Naive thymus-derived CD8-positive, alpha-beta T cell (primary cell): ENCODE results near the gene TOP3A. TPM values are rescaled to one million over a fixed set of nuclear protein-coding genes. Genes with fewer than 3 reads are reported as not detected.
A peak's percentile ranks its signal among the peaks of the same experiment; 100 is the strongest.

ENCODE experiments used
- ATAC-seq, 2 donors: fragments of 150-1000 bp; cut with Tn5 transposase in 1 of 2; sonication (Bioruptor Pico), chemical (Tn5 transposase) in 1 of 2; 1 replicate in 1 of 2; 2 replicates in 1 of 2; pipeline ENCODE4 v1.10.0; 2021; ENCODE audit warnings: mild to moderate bottlenecking in 2 of 2, moderate library complexity in 2 of 2
- POLR2A ChIA-PET: fragments of 350-600 bp; sonication (Branson Sonifier 250); formaldehyde crosslinking; loops from one replicate; lab custom pipeline; 2021; ENCODE audit warnings: antibody characterized with exemption; lab: Charles Lee
- DNase-seq, 10 donors: peaks; one replicate each; pipeline versions ENCODE4 v3.0.0 to v3.0.0-alpha.2; 2020 to 2022
- H3K27ac Mint-ChIP-seq, 10 donors: one replicate each; pipeline ENCODE4 v1.8.0; 2020 to 2022; ENCODE audit warnings: mild to moderate bottlenecking in 10 of 10, mixed read lengths in 10 of 10, moderate library complexity in 4 of 10, inconsistent platforms in 1 of 10
- H3K27me3 Mint-ChIP-seq, 5 donors: one replicate each; pipeline ENCODE4 v1.8.0; 2021 to 2022; ENCODE audit warnings: mixed read lengths in 5 of 5
- H3K36me3 Mint-ChIP-seq, 3 donors: one replicate each; pipeline ENCODE4 v1.8.0; 2020 to 2022; ENCODE audit warnings: mixed read lengths in 3 of 3, mild to moderate bottlenecking in 2 of 3, inconsistent platforms in 1 of 3
- H3K4me1 Mint-ChIP-seq, 4 donors: one replicate each; pipeline ENCODE4 v1.8.0; 2021 to 2022; ENCODE audit warnings: mixed read lengths in 4 of 4
- H3K4me3 Mint-ChIP-seq, 10 donors: one replicate each; pipeline ENCODE4 v1.8.0; 2020 to 2022; ENCODE audit warnings: mild to moderate bottlenecking in 10 of 10, mixed read lengths in 10 of 10, moderate library complexity in 6 of 10, inconsistent platforms in 1 of 10
- H3K9me3 Mint-ChIP-seq, 9 donors: one replicate each; pipeline ENCODE4 v1.8.0; 2020 to 2022; ENCODE audit warnings: mixed read lengths in 9 of 9, mild to moderate bottlenecking in 3 of 9, inconsistent platforms in 1 of 9, moderate library complexity in 1 of 9
- microRNA-seq: library from miRNA; unstranded; fragments of <30 nt; microRNA quantifications from one replicate; pipeline ENCODE4 v1.2.0, GENCODE V29; 2022; ENCODE audit warnings: borderline microRNAs expressed
- polyA plus RNA-seq, 3 donors: library from polyadenylated mRNA; unstranded; fragments of 300-500 nt; fragmentation: Illumina TruSeq; gene quantifications; one replicate each; pipeline ENCODE4 v1.2.3, GENCODE V29; 2021
- total RNA-seq, 8 experiments: library from RNA in 2 of 8; stranded (reverse) in 2 of 8; gene quantifications; one replicate each; pipeline ENCODE4 v1.2.3 and lab custom pipeline; 2021 to 2026

TOP3A gene
- total and polyA plus RNA-seq, 5 experiments from 2014 or later = 9.0 to 49.7 (median 24.9) TPM

- POLR2A ChIA-PET = interaction anchor here (1.2 to 1.5 kb wide), 2 partner anchors 41 to 90 kb away, joined by 3 to 6 read pairs; partner anchors contain the start of genes ALKBH5, SMCR8 and TOP3A
- H3K27ac Mint-ChIP-seq = peak overlapping the region in 4 of 10 donors; percentile 9 to 73 (median 57)
- peak in 1 of 10 donors; percentile 64 for DNase-seq
- no peaks in the 10 kb centered on the region for H3K9me3 Mint-ChIP-seq
- H3K36me3 Mint-ChIP-seq = peaks cover 0 to 3% (median 0%) of the 10 kb centered on the region in 3 donors
- no peak for ATAC-seq
- H3K4me3 Mint-ChIP-seq = peak overlapping the region; percentile 37 to 87 (median 68)
- H3K4me1 Mint-ChIP-seq = peaks cover 15 to 37% (median 28%) of the 10 kb centered on the region in 4 donors
- no peaks in the 10 kb centered on the region for H3K27me3 Mint-ChIP-seq
These were observed 90.2 kb downstream of the TOP3A start for GRCh38 chr17:18224387-18225120.

- Mint-ChIP-seq H3K27me3 (no peaks in the 10 kb centered on the region), H3K4me3 (no peak overlapping the region), H3K27ac (no peak overlapping the region), H3K36me3 (peaks cover 0 to 3% (median 0%) of the 10 kb centered on the region in 3 donors), H3K4me1 (peaks cover 15 to 33% (median 28%) of the 10 kb centered on the region in 4 donors), H3K9me3 (no peaks in the 10 kb centered on the region)
- POLR2A ChIA-PET = interaction anchor here (1.2 kb wide), 1 partner anchor 40 kb away, joined by 6 read pairs; the partner anchor contains the start of gene ALKBH5
- no peak for ATAC-seq
- DNase-seq = no peak
These were observed 90.8 kb downstream of the TOP3A start for GRCh38 chr17:18224053-18224386.

Small RNA genes within 50 kb of the gene (microRNA-seq; reads per million reads assigned to microRNA genes)
- not detected for gene MIR6778

Other genes starting within 250 kb of the TOP3A start
- gene DRG2, start 227.0 kb downstream of the TOP3A start, total RNA-seq = 10 to 100 TPM; 48.6 to 49.4 TPM
- 10 to 100 TPM; 38.8 to 45.2 (median 45.2) TPM for gene DRG2, start 227.0 kb downstream of the TOP3A start, polyA plus RNA-seq
- gene MYO15A, start 206.2 kb downstream of the TOP3A start, total RNA-seq = 1 to 10 TPM; 1.5 to 2.0 TPM
- under 1 TPM; 0.13 to 0.46 (median 0.16) TPM for gene MYO15A, start 206.2 kb downstream of the TOP3A start, polyA plus RNA-seq
- 100 to 1,000 TPM; 109 to 120 TPM for gene ALKBH5, start 131.2 kb downstream of the TOP3A start, total RNA-seq
- 100 to 1,000 TPM; 125 to 148 (median 129) TPM for gene ALKBH5, start 131.2 kb downstream of the TOP3A start, polyA plus RNA-seq
- gene LLGL1, start 89.4 kb downstream of the TOP3A start, total RNA-seq = 10 to 100 TPM; 16.8 to 17.3 TPM
- 1 to 10 TPM; 1.2 to 1.9 (median 1.5) TPM for gene LLGL1, start 89.4 kb downstream of the TOP3A start, polyA plus RNA-seq
- 100 to 1,000 TPM; 318 to 327 TPM for gene FLII, start 56.3 kb downstream of the TOP3A start, total RNA-seq
- 100 to 1,000 TPM in 2 of 3 donors, 10 to 100 TPM in 1; 81.2 to 180 (median 100) TPM for gene FLII, start 56.3 kb downstream of the TOP3A start, polyA plus RNA-seq
- 10 to 100 TPM; 16.7 to 17.4 TPM for gene MIEF2, start 54.3 kb downstream of the TOP3A start, total RNA-seq
- gene MIEF2, start 54.3 kb downstream of the TOP3A start, polyA plus RNA-seq = 10 to 100 TPM; 10.7 to 14.4 (median 10.8) TPM
- gene SMCR8, start 299 bp upstream of the TOP3A start, total RNA-seq = 10 to 100 TPM; 49.4 to 51.7 TPM
- gene SMCR8, start 299 bp upstream of the TOP3A start, polyA plus RNA-seq = 1 to 10 TPM; 3.0 to 6.0 (median 5.3) TPM
- 10 to 100 TPM; 17.1 to 20.1 TPM for gene SHMT1, start 48.6 kb upstream of the TOP3A start, total RNA-seq
- 10 to 100 TPM; 20.5 to 35.8 (median 35.7) TPM for gene SHMT1, start 48.6 kb upstream of the TOP3A start, polyA plus RNA-seq
- gene EVPLL, start 62.8 kb upstream of the TOP3A start, total RNA-seq = not detected
- gene EVPLL, start 62.8 kb upstream of the TOP3A start, polyA plus RNA-seq = under 1 TPM in 1 of 3 donors, not detected in 2; 0.08 TPM
- gene LGALS9C, start 161.8 kb upstream of the TOP3A start, total RNA-seq = not detected
- not detected for gene LGALS9C, start 161.8 kb upstream of the TOP3A start, polyA plus RNA-seq